Measurements from ENCODE around the gene DAGLA. TPM values are rescaled to one million over a fixed set of nuclear protein-coding genes. Genes with fewer than 3 reads are reported as not detected.

The DAGLA gene
- total RNA-seq, 1 donor from 2014 or later: 0.25 TPM

GRCh38 chr11:61757213-61757862, 77.1 kb downstream of the DAGLA start:
- intact Hi-C loops (cut with micrococcal nuclease): no loop called here

GRCh38 chr11:61760946-61761345, 80.8 kb downstream of the DAGLA start:
- intact Hi-C loops (cut with micrococcal nuclease): no loop called here

DNA sequence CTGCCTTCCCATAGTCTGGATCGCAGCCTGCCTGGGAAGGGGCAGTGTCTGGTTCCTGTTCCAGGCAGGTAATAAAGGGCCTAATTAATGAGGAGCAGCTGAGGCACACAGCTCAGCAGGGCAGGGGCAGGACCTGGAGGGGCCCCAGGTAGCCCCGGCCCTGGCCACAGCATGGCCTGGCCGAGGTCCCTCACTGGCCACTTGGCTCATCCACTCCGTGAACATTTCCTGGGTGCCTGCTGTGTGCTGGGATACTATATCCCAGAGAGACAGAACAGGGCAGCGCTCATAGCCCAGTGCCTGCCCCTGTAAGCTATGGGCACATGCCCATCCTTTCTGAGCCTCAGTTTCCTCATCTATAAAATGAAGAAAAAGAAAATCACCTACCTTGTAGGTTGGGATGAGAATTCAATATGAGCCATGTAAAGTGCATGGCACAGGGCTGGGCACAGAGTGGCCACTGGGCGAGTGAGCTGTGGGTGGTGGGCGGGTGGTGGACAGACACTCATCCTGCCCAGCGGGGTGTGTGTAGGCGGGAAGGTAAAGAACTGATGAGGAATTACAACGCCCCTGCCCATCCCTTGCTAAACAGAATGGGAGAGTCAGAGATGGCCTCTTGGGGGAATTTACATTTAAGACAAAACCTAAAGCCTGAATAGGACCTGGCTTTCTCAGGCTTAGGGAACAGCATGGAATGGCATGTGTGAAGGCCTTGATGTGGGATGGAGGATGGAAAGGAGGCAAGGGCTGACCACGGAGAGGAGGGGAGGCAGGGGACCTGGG, 81.4 kb downstream of the DAGLA start:
- intact Hi-C loops (cut with micrococcal nuclease): no loop called here

GRCh38 chr11:61762223-61762615, 82.0 kb downstream of the DAGLA start:
- intact Hi-C loops (cut with micrococcal nuclease): no loop called here

GRCh38 chr11:61762798-61763197, 82.6 kb downstream of the DAGLA start:
- intact Hi-C loops (cut with micrococcal nuclease): no loop called here

GRCh38 chr11:61763930-61764605, 83.9 kb downstream of the DAGLA start:
- intact Hi-C loops (cut with micrococcal nuclease): no loop called here

DNA sequence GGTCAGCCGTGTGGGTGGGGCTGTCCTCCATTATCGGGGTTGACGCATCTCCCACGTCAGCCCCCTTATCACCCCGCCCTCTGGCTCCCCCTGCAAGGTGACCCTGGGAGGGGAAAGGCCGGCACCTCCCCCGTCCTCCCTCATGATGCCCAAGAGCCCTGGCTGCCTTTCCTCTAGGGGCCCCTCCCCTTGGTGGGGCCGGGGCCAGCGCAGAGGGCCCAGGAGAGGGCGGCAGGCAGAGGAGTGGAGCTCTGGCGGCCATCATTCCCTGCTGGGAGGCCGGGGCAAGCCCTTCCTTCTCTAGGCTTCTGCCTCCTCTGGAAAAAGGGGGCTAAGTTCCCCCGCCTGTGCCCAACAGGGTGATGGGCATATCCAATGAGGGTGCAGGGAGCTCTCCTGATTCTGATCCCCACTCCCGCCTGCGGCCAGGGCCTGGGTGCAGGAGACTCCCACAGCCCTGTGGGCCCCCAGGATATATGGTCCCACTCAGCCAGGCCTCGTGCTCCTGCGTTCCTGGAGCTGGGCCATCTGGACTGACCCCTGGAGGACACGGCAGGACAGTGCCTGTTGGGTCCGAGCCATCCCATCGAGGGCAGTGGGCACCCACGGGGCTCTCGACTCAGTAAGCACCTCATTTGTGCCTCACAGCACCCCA, 84.5 kb downstream of the DAGLA start:
- intact Hi-C loops (cut with micrococcal nuclease): no loop called here

- intact Hi-C loops (cut with micrococcal nuclease): no loop called here
These were observed 85.5 kb downstream of the DAGLA start for GRCh38 chr11:61765550-61766253.

GRCh38 chr11:61766353-61766841, 86.2 kb downstream of the DAGLA start:
- intact Hi-C loops (cut with micrococcal nuclease): no loop called here

- intact Hi-C loops (cut with micrococcal nuclease): no loop called here
These were observed 88.3 kb downstream of the DAGLA start for GRCh38 chr11:61768376-61769076.

DNA sequence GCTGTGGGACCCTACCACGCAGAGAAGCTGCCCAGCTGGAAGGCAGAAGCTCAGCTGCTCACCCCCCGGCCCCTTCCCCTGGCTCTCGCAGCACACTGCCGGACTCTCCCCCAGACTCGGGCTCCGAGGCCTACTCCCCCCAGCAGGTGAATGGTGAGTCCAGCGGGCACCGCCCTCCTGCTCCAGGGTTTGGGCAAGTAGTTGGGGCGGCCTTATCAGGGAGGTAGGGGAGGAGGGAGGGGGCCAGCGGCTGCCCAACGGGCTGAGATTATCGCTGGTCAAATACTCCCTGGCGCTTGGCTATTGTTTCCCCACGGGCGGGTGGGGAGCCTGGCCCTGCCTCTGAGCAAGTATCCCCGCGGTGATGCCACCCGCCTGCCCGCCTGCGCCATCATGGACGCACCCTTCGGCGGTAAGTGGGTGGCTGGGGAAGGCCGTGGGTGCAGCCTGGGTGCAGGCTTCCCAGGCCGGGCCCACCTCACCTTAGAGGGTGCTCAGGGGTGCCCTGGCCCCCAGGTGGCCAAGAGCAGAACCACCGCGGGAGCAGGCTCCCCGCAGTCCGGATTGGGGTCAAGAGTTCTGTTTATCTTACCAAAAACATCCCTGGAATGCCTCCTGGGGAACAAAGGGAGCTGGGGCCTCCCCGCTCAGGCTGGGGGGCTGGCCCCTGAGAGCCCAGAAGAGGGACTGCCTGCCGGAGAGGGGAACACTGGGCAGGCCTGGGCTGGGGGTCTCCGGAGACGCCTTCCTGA, 89.2 kb downstream of the DAGLA start:
- intact Hi-C loops (cut with micrococcal nuclease): no loop called here

- intact Hi-C loops (cut with micrococcal nuclease): no loop called here
These were observed 89.9 kb downstream of the DAGLA start for GRCh38 chr11:61769946-61770683.

DNA sequence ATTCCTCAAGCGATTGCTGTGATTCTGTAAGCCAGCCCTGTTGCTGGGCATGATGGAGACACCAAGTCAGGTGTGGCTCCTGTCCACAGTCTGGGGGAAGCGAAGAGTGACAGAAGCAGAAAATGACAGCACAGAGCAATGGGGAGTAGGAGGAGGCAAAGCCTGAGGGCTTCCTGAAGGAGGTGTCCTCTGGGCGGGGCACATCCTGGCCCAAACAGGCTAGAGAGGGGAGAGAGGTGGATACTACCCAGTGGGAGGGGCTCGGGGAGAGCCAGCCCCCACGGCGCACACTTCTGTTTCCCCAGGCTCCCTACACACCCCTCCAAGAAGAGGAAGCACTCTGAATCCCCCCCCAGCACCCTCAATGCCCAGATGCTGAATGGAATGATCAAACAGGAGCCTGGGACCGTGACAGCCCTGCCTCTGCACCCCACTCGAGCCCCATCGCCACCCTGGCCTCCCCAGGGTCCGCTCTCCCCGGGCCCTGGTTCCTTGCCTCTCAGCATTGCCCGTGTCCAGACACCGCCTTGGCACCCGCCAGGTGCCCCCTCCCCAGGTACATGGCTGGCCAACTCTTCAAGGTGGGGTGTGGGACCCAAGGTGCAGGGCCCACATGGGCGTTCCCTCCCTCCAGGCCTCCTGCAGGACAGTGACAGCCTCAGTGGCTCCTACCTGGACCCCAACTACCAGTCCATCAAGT, 91.2 kb downstream of the DAGLA start:
- intact Hi-C loops (cut with micrococcal nuclease): no loop called here

- intact Hi-C loops (cut with micrococcal nuclease): no loop called here
These were observed 91.8 kb downstream of the DAGLA start for GRCh38 chr11:61771985-61772455.

GRCh38 chr11:61773356-61773755, 93.2 kb downstream of the DAGLA start:
- intact Hi-C loops (cut with micrococcal nuclease): no loop called here

DNA sequence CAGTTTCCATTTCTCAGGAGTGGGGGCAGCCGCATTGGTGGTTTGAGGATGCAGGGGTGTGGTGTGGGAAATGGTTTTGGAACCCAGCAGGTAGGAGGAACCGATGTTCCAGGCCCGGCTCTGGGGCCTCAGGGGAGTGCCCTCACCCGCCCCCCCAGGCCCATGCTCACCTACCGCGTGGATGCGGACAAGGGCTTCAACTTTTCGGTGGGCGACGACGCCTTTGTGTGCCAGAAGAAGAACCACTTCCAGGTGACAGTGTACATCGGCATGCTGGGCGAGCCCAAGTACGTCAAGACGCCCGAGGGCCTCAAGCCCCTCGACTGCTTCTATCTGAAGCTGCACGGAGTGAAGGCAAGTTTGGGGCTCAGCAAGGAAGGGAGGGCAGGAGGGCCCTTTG, 93.6 kb downstream of the DAGLA start:
- intact Hi-C loops (cut with micrococcal nuclease): no loop called here

- intact Hi-C loops (cut with micrococcal nuclease): no loop called here
These were observed 94.2 kb downstream of the DAGLA start for GRCh38 chr11:61774411-61774810.

- intact Hi-C loops (cut with micrococcal nuclease): no loop called here
These were observed 94.9 kb downstream of the DAGLA start for GRCh38 chr11:61775106-61775505.
